HG03432 (cell line): ENCODE data around the gene GHITM.
A peak's percentile ranks its signal among the peaks of the same experiment; 100 is the strongest.
"Not testable (repeated sequence)": the region's sequence is repeated elsewhere in the genome, so short reads cannot be mapped to it uniquely, and the experiment has no call there.

Source experiments
- ATAC-seq: cut with Tn5 transposase; IDR thresholded peaks from one replicate; pipeline ENCODE4 v1.9.1; 2021; ENCODE audit warnings: mild to moderate bottlenecking, moderate library complexity; ENCODE audit not compliant: unreplicated experiment

Gene GHITM, protein sequence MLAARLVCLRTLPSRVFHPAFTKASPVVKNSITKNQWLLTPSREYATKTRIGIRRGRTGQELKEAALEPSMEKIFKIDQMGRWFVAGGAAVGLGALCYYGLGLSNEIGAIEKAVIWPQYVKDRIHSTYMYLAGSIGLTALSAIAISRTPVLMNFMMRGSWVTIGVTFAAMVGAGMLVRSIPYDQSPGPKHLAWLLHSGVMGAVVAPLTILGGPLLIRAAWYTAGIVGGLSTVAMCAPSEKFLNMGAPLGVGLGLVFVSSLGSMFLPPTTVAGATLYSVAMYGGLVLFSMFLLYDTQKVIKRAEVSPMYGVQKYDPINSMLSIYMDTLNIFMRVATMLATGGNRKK

DNA sequence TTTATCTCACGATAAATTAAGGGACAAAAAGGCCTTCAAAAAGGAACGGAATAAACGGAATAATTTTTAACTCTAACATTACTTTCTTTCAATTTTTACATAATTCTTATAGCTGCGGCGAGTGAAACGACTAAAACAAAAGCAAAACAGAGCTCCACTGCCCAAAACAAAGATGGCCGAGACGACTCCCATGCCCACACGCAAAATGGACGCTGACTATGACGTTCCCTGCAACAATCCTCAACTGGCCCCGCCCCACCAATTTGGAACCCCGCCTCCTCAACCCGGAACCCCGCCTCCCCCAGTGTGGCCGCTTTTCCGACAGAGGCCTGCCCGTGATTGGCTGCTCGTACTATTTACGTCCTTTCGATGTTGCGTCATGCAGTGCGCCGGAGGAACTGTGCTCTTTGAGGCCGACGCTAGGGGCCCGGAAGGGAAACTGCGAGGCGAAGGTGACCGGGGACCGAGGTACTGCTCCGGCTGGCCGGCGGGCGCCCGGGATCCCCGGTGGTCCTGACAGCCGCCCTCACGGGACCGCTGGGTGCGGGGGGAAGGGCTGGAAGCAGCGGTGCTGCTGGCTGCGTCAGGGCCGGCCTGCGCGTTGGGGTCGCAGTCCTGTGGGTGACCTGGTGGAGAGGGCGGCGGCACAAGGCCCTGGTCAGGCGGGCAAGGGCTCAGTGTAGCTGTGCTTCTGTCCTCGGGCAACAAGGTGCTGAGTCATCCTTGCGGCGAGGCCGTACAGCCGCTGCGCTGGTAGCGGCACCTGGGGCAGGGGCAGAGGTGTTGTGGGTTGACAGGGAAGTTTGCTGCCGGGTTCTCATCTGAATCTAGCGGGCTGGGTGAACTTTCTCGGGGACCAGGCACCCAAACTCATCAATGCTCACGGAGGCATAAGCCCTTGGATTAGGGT lies at the start of gene GHITM:
Gene GHITM, plus strand, starts transcription at position 384 of the 910 bp plus-strand sequence. CDS start 1,992 bp downstream, outside the sequence.
- ATAC-seq: peak; percentile 99

DNA sequence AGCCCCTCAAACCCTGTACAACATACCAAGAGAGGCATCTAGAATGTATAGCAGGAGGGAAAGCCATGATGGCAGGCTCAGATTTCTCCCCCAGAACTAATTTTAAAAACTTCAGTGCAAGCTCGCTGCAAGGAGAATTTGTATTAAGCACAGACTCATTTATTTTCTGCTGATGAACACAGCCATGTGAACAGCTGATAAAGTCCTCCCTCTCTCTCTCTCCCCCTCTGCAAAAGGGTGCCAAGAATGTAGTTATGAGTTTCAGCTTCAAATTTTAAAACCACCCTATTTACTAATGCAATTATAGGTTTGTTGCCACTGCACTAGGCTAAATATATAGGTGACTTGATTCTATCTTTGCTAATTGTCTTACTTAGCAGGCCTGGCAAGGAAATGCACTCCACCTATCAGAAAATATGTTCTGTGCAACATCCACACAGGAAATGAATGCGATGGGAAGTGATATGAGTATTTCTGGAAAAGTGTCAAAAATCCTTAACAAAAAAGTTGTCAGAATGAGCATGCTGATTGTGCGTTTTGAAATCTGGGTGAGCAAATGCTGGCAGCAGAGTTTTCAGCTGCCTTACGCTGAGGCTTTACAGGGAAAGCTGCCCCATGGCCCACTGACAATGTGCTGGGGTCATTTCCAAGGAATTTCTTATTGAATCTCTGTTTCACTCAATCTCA lies 43.4 kb upstream of the GHITM start:
- no peak for ATAC-seq

DNA sequence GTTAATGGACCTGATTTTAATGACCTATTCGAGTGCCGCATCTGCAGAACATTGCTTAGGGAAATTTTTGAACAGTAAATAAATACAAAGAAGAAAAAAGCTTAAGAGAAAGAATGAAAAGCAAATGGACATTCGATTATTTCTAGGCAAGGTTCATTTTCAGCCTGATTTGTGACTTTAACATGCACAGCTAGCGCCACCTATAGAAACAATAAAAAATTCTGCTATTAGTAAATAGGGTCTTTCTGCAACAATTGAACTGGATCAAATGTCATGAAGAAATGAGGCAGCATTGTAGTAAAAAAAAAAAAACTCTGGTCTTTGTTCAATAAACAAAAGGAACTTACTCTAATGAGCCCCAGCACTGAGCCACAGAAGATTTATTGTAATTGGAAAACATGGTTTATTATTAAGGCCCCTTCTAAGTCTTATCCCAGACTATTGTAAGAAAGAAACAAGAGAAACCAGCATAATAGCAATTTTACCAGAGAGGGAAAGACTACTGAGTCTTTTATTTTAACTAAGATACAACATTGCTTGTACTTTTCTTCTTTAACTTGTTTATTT lies 41.4 kb upstream of the GHITM start:
- ATAC-seq: no peak

DNA sequence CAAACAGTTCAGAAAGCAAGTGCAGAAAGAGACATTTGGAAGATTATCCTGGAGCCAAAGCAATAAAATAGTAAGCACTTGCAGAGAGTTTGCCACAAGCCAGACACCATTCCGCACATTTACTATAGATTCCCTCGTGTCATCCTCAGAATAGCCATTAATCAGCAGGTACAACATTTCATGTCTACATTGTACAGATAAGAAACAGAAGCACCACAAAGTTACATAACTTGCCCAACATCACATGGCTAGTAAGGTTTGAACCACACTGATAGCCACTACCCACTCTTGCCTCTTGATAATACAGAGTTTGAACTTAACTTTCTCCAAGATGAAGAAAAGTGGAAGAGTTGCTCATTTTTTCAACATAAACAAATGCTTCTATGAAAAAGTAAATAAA lies 40.6 kb upstream of the GHITM start:
- ATAC-seq: no peak

DNA sequence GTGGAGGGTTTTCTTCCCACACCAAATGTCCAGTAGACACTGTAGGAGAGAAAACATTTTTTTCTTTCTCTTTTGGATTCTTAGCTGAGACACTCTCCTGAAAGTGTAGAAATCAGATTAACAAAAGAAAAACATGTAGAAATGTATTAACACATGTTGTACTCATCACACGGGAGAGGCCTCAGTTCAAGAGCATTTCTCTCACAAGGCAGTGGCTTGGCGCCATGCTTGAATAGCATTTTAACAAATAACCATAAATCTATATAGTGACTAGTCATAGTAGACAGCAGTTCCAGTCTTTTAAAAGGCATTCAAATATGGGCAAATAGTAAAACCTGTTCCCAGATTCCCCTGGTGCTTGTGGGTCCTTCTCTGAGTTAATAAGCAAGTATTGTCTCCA lies 38.3 kb upstream of the GHITM start:
- ATAC-seq: no peak

DNA sequence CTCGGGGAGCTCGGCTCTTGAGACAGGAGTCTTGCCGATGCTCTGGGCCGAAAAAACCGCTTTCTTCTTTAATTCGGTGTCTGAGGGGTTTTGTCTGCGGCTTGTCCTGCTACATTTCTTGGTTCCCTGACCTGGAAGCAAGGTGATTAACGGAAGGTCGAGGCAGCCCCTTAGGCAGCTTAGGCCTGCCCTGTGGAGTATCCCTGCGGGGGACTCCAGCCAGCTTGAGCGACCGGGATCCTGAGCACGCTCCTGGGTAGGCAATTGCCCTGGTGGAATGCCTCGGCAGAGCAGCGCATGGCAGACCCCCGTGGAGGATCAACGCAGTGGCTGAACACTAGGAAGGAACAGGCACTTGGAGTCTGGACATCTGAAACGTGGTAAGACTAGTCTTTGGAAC lies 30.5 kb upstream of the GHITM start:
- no peak for ATAC-seq

DNA sequence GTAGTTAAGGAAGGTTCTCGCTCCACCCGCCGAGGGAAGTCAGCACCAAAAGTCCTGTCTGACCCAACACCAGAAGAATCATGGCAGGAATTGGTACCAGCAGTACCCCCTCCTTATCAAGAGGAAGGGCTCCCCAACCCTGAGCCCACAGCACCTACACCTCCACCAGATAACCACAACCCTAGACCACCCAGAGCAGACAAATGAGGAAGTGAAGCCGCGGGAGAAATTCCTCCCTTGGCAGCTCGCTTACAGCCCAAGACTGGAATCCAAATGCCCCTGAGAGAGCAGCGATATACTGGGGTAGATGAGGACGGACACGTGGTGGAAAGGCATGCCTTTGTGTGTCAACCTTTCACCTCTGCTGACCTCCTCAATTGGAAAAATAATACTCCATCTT lies 29.5 kb upstream of the GHITM start:
- ATAC-seq: not testable (repeated sequence)

DNA sequence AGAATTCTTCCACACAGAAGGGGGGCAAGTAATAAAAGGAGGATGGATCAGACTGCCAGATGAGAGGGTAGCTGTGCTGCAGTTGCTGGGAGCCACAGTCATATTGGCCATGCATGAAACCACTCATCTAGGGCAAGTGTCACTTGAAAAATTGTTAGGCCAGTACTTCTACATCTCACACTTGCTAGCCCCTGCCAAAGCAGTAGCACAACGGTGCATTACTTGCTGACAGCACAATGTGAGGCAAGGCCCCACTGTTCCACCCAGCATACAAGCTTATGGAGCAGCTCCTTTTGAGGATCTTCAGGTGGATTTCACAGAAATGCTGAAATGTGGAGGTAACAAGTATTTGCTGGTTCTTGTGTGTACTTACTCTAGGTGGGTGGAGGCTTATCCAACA lies 25.8 kb upstream of the GHITM start:
- ATAC-seq: not testable (repeated sequence)

DNA sequence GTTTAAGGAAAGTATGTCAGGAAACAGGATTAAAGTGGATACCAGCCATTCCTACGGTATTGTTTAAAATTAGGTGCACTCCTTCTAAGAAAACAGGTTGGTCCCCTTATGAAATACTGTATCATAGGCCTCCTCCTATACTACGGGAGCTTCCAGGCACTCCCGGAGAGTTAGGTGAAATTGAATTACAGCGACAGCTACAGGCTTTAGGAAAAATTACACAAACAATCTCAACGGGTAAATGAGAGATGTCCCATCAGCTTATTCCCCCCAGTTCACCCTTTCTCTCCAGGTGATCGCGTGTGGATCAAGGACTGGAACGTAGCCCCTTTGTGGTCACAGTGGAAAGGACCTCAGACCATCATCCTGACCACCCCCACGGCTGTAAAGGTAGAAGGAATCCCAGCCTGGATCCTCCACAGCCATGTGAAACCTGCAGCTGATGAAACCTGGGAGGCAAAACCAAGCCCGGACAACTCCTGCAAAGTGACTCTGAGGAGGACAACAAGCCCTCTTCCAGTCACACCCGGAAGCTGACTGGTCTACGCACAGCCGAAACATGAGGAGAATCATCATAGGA lies 25.1 kb upstream of the GHITM start:
- no peak for ATAC-seq

DNA sequence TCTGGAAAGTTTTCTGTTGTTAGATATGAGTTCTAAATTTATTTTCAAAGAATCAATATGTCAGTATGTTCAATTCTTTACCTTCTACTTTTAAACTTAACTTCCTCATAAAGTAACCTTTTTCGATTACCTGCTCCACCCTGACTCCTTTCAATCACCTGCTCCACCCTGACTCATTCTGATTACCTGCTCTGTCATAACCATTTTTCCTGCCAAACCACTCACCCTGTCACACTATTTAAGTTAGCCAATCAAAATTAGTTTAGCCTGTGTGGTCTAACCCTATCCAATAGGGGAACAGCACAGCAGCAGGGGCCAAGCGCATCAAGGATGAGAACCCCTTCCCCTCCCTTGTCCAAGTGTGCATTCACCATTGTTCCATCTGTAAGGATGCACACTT lies 22.1 kb upstream of the GHITM start:
- ATAC-seq: not testable (repeated sequence)

DNA sequence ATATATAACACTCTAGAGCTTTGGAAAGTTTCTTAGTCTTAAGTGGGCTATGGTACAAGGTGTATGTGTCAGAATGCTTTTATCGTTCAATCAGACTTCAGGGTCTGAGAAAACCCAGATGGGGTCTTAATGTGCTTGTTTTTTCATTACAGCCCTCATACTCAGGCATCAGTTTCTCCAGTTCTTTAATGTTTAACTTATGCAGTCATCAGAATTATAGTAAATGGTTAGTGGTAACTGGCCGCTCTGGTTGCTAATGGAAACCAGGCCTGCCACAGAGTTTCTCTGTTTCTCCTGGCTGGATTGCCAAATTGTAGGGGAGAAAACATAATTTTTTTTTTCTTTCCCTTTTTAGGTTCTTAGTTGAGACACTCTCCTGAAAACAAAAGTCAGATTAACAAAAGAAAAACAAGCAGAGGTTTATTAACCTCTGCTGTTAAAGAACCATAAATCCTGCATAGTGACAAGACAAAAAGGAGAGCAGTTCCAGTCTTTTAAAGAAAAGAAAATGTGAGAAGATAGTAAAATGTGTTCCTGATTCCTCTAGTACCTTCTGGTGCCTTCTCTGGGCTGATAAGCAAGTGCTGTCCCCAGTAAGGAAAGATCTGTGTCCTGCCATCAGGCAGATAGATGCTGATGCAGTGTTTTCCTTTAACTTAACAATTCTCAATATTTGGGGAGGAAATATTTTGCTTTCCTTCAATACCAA lies 21.5 kb upstream of the GHITM start:
- ATAC-seq: no peak

DNA sequence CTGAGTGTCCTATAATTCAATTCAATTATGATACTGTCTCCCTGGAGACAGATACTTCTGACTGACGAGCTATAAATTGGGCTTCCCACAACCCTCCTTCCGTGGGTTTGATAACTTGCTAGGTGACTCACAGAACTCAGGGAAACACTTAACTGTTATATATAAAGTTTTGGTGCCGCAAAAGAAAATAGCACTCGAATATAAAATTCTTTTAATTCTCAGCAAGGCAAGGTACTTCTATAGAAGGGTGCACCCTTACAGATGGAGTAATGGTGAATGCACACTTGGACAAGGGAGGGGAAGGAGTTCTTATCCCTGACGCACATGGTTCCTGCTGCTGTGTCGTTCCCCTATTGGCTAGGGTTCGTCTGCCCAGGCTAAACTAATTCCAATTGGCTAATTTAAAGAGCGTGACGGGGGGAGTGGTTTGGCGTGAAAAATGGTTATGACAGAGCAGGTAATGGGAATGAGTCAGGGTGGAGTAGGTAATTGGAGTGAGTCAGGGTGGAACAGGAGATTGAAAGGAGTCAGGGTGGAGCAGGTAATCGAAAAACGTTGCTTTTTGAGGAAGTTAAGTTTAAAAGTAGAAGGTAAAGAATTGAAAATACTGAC lies 20.8 kb upstream of the GHITM start:
- no peak for ATAC-seq

DNA sequence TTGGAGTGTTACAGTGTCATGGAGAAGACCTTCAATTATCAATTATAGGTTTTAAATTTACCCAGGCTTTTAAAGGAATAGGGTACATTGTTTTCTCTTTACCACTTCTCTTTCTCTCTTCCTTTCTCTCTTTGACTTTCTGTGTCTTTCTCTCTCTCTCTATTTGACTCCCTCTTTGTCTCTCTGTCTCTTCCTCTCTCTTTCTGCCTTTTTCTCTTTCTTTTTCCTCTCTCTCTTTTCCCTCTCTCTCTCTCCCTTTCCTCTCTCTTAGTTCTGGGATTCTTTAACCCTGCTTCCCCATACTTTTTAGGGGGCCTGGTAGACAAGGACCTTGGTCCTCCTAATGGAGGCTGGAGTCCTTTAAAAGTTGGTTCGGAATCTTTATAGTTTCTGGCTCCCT lies 15.9 kb upstream of the GHITM start:
- no peak for ATAC-seq

DNA sequence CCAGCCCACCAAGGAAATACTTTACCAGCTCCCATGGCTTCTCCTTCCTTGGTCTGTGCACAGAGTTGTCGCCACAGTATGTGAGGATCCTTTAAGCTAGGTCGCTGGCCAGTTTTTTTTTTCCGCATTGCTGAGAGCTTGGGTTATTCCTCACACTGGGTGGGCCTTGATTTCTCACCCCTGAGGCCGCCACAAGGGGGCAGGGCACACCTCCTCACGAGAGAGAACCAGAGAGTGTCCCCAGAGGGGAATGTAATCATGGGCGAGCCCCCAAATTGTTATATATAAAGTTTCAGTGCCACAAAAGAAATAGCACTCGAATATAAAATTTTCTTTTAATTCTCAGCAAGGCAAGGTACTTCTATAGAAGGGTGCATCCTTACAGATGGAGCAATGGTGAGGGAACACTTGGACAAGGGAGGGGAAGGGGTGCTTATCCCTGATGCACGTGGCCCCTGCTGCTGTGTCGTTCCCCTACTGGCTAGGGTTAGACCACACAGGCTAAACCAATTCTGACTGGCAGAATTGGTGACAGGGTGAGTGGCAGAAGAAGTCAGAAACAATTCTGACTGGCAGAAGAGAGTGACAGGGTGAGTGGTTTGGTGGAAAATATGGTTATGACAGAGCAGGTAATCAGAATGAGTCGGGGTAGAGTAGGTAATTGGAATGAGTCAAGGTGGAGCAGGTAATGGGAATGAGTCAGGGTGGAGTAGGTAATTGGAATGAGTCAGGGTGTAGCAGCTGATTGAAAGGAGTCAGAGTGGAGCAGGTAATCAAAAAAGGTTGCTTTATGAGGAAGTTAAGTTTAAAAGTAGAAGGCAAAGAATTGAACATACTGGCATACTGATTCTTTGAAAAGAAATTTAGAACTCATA lies 13.2 kb upstream of the GHITM start:
- not testable (repeated sequence) for ATAC-seq

DNA sequence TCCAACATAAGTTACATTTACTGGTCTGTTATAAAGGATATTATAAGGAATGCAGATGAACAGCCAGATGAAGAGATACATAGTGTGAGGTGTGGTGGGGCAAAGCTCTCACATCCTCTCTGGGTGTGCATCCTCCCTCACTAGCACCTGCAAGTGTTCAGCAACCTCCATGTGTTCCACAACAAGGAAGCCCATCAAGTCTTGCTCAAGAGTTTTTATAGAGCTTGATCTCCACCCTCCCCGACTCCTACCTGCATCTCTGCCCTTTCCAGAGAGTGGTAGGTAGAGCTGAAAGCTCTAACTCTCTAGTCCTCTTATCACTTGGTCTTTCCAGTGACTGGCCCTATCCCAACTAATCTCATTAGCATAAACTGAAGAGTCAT lies 12.5 kb upstream of the GHITM start:
- no peak for ATAC-seq

DNA sequence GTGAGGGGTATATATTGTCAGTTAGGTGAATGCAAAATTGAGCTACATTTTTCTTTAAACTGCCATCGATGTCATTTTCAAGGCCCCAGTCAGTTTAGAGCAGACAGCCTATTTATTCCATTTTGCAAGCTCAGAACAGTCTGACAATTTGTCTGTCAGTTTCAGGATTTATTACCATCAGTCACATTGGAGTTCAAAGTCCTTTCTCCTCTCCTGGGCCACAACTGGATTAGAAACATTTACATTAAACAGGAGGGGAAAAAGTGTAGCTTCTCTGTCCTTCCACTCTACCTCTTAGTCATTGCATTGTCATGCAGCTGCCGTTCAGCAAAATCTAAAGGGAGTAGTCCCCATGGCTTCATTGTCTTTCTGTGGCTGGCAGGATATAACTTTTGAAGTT lies 3.5 kb upstream of the GHITM start:
- ATAC-seq: no peak

DNA sequence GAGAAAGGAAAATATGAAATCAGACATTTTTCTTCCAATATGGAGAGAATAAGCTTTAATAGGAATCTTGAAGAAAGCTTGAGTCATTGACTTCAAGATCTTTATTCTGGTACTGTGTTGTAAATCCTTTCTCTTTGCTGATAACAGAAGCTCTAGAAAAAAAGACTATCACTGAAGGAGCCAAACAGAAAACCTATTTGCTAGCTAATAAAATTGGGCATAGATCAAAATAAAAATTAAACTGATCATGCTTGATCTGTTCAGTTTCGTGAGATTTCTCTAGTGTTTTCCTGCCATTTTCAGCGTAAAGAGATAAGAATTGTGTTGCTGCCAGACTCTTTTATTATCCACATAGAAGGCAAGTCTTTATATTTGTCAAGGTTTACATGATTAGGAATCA lies 1.5 kb upstream of the GHITM start:
- no peak for ATAC-seq

DNA sequence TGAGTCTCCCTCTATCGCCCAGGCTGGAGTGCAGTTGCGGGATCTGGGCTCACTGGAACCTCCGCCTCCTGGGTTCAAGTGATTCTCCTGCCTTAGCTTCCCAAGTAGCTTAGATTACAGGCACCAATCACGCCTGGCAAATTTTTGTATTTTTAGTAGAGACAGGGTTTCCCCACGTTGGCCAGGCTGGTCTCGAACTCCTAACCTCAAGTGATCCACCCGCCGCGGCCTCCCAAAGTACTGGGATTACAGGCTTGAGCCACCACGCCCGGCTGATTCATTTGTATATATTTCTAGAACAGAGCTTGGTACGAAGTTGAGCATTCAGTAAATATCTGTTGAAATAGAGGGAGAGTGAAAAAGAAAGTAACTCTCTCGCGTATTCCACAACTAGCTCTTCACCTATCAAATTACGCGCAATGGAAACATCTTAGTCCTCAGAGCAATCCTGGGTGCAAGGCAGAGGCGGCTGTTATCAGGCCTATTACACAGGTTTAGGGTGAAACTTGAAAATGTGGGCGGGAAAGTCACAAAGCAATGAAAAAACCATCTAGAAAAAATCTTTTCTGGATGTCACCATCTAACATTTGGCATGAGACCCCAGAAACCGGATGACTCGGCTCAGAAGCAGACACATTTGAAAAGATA lies 707 bp upstream of the GHITM start:
- ATAC-seq: no peak
